ENCODE data around the gene SIMC1. TPM values are rescaled to one million over a fixed set of nuclear protein-coding genes. Genes with fewer than 3 reads are reported as not detected.

The SIMC1 gene
- 9.1 and 10.6 TPM in 2 replicates for total RNA-seq

GRCh38 chr5:176237971-176238644 is at the start of gene SIMC1:
SIMC1 (plus strand) TSS chr5:176238424; CDS start chr5:176238509, 85 bp downstream.

GRCh38 chr5:176361437-176362232 is 123.4 kb downstream of the SIMC1 start, which contains the start of gene KIAA1191:
KIAA1191 (minus strand) TSS chr5:176361764; CDS start chr5:176359508, 2,256 bp downstream.

GRCh38 chr5:176365351-176366231 is 127.4 kb downstream of the SIMC1 start, which contains the start of gene ARL10:
ARL10 (plus strand) TSS chr5:176365487; CDS start chr5:176365564, 77 bp downstream.

GRCh38 chr5:176388444-176389134 is 150.4 kb downstream of the SIMC1 start, which contains the start of the genes HIGD2A and NOP16:
HIGD2A (plus strand) TSS chr5:176388751; CDS start chr5:176388820, 69 bp downstream.
NOP16 (minus strand) TSS chr5:176388598; CDS start chr5:176388539, 59 bp downstream.

Small RNAs within 50 kb of the gene (small RNA-seq; reads per million reads assigned to genes)
- 4.6 reads per million, percentile 89 among the genes with 10 or more reads in this experiment for gene MIR1271

Other genes starting within 250 kb of the SIMC1 start
- 80.4 and 90.3 TPM in 2 replicates for gene KIAA1191, start 123.3 kb downstream of the SIMC1 start, total RNA-seq
- gene ARL10, start 127.1 kb downstream of the SIMC1 start, total RNA-seq, result 8.5 and 9.1 TPM in 2 replicates
- 9.4 and 10.7 TPM in 2 replicates for gene NOP16, start 150.2 kb downstream of the SIMC1 start, total RNA-seq
- gene HIGD2A, start 150.3 kb downstream of the SIMC1 start, total RNA-seq, result 28.2 and 38.8 TPM in 2 replicates
- gene CLTB, start 178.1 kb downstream of the SIMC1 start, total RNA-seq, result 88.3 and 98.3 TPM in 2 replicates
- 54.6 and 59.6 TPM in 2 replicates for gene FAF2, start 210.0 kb downstream of the SIMC1 start, total RNA-seq